Nephron (organoid): ENCODE data around the gene NXNL1.

ENCODE experiments used
- H3K27ac Mint-ChIP-seq, 3 experiments: 2 replicates each; pipeline ENCODE4 v1.8.0; 2020; ENCODE audit warnings: mixed read lengths in 3 of 3, mild to moderate bottlenecking in 2 of 3, moderate library complexity in 1 of 3
- H3K27me3 Mint-ChIP-seq: 2 replicates; pipeline ENCODE4 v1.8.0; 2021; ENCODE audit warnings: low read depth, mild to moderate bottlenecking, moderate library complexity, mixed read lengths
- H3K36me3 Mint-ChIP-seq: 2 replicates; pipeline ENCODE4 v1.8.0; 2020; ENCODE audit warnings: low read depth, mixed read lengths
- H3K4me1 Mint-ChIP-seq: 2 replicates; pipeline ENCODE4 v1.8.0; 2020; ENCODE audit warnings: mixed read lengths
- H3K4me3 Mint-ChIP-seq, 3 experiments: 2 replicates each; pipeline ENCODE4 v1.8.0; 2020; ENCODE audit warnings: mild to moderate bottlenecking in 3 of 3, mixed read lengths in 3 of 3, moderate library complexity in 2 of 3
- H3K9me3 Mint-ChIP-seq: 2 replicates; pipeline ENCODE4 v1.8.0; 2020; ENCODE audit warnings: mixed read lengths
- CTCF ChIP-seq, 3 experiments: fragments of 200-600 bp; sonication (generic); IDR thresholded peaks; one replicate each; pipeline ENCODE4 v1.5.0; 2021; ENCODE audit warnings: antibody characterized with exemption in 3 of 3; ENCODE audit not compliant: unreplicated experiment in 3 of 3

Gene NXNL1

GRCh38 chr19:17488593-17489391, 28.1 kb upstream of the NXNL1 start:
- H3K27me3 Mint-ChIP-seq, result no peaks in the 10 kb centered on the region
- peak overlapping the region in 2 of 3 experiments; percentile 34 to 36 for H3K4me3 Mint-ChIP-seq
- peaks cover 12% of the 10 kb centered on the region for H3K36me3 Mint-ChIP-seq
- H3K9me3 Mint-ChIP-seq, result no peaks in the 10 kb centered on the region
- H3K27ac Mint-ChIP-seq, result peak overlapping the region in 2 of 3 experiments; percentile 7 to 40
- TF ChIP-seq CTCF (IDR thresholded peaks at IDR 0.05; ENCODE audit: unreplicated experiment in 3 of 3), result peak; percentile 12 to 50 (median 16)
- peaks cover 13% of the 10 kb centered on the region for H3K4me1 Mint-ChIP-seq

DNA sequence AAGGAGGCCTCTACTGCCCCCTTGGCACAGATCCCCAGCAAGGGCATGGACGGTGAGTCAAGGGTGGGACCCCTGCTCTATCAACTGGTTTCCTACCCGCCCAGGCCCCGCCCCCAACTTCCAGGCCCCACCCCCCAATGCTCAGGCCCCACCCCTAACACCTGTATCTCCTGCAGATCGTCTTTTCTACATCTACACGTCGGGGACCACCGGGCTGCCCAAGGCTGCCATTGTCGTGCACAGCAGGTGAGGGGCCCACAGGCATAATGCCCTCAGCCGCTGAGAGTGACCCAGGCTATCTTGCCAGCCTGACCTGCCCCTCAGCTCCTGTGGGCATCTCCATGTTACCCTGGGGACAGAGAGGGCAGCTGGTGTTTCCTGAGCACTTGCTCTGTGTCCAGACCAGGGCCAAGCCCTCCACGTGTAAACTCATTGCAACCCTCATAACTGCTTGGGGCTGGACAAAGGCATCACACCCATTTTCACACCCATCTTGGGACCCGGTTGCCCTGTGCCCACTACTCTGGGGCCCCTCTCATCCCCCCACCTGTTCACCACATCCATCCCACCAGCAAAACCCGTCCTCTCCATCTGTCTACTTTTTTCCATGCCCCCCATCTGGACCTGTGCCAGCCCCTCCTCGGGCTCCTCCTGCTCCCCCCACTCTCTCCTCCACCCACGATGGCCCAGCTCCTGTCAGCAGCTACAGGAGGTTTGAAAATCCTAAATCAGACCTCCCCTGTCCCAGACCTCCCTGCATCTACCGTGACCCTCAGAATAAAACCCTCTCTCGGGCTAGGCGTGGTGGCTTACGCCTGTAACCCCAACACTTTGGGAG, 26.8 kb upstream of the NXNL1 start:
- H3K4me3 Mint-ChIP-seq, result no peak overlapping the region
- H3K4me1 Mint-ChIP-seq, result peaks cover 13% of the 10 kb centered on the region
- no peaks in the 10 kb centered on the region for H3K27me3 Mint-ChIP-seq
- TF ChIP-seq CTCF (IDR thresholded peaks at IDR 0.05; ENCODE audit: unreplicated experiment in 3 of 3), result no peak
- H3K27ac Mint-ChIP-seq, result no peak overlapping the region
- H3K9me3 Mint-ChIP-seq, result no peaks in the 10 kb centered on the region
- H3K36me3 Mint-ChIP-seq, result peaks cover 12% of the 10 kb centered on the region

GRCh38 chr19:17486545-17487240, 26.0 kb upstream of the NXNL1 start:
- Mint-ChIP-seq H3K4me1 (peaks cover 8% of the 10 kb centered on the region), H3K4me3 (no peak overlapping the region), H3K27ac (no peak overlapping the region), H3K36me3 (peaks cover 12% of the 10 kb centered on the region), H3K27me3 (no peaks in the 10 kb centered on the region), H3K9me3 (no peaks in the 10 kb centered on the region)
- no peak for TF ChIP-seq CTCF (IDR thresholded peaks at IDR 0.05; ENCODE audit: unreplicated experiment in 3 of 3)

DNA sequence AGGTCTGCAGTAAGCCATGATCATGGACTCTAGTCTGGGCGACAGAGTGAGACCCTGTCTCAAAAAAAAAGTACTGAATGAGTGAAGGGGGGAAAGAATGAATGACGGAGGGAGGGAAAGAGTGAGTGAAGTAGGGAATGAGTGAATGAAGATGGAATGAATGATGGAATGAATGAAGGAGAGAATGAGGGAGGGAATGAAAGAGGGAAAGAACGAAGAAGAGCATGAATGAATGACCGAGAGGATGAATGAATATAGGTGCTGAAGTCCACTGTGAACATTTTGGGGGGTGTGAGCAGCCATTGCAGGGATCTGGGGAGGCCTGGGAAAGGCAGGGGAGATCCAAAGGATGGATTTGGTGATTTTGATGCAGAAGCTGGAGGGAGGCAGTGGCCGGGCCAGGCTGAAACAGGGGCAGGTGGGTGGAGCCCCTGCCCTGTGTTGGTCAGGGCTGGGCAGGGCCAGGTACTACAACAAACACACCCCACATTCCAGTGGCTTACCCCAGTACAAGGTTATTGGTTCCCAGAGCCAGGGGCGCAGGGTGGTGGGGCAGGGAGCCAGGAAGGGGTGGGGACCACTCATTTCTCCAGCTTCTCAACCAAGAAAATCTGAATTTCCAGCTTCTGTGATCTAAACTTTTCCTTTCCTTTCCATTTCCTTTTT, 23.9 kb upstream of the NXNL1 start:
- H3K4me1 Mint-ChIP-seq, result peaks cover 9% of the 10 kb centered on the region
- H3K9me3 Mint-ChIP-seq, result no peaks in the 10 kb centered on the region
- no peak for TF ChIP-seq CTCF (IDR thresholded peaks at IDR 0.05; ENCODE audit: unreplicated experiment in 3 of 3)
- no peak overlapping the region for H3K27ac Mint-ChIP-seq
- H3K4me3 Mint-ChIP-seq, result no peak overlapping the region
- H3K27me3 Mint-ChIP-seq, result no peaks in the 10 kb centered on the region
- H3K36me3 Mint-ChIP-seq, result peaks cover 10% of the 10 kb centered on the region

GRCh38 chr19:17483605-17484002, 22.9 kb upstream of the NXNL1 start:
- no peak overlapping the region for H3K27ac Mint-ChIP-seq
- no peaks in the 10 kb centered on the region for H3K9me3 Mint-ChIP-seq
- no peaks in the 10 kb centered on the region for H3K27me3 Mint-ChIP-seq
- peaks cover 13% of the 10 kb centered on the region for H3K4me1 Mint-ChIP-seq
- no peak for TF ChIP-seq CTCF (IDR thresholded peaks at IDR 0.05; ENCODE audit: unreplicated experiment in 3 of 3)
- no peak overlapping the region for H3K4me3 Mint-ChIP-seq
- peaks cover 7% of the 10 kb centered on the region for H3K36me3 Mint-ChIP-seq
